Endodermal cell (in vitro differentiated cells): ENCODE measurements around the gene STX11. TPM values are rescaled to one million over a fixed set of nuclear protein-coding genes. Genes with fewer than 3 reads are reported as not detected.

Source experiments
- DNase-seq: peaks from one replicate; pipeline ENCODE4 v3.0.0-alpha.2; 2017
- H3K27ac ChIP-seq: 2 replicates; pipeline ENCODE4 v1.5.1; 2013; ENCODE audit warnings: mild to moderate bottlenecking, low read depth, low read length, moderate library complexity
- H3K27me3 ChIP-seq: 2 replicates; pipeline ENCODE4 v1.6.1; 2013; ENCODE audit warnings: mild to moderate bottlenecking, low read length, moderate library complexity; ENCODE audit not compliant: insufficient read depth, control insufficient read depth, poor library complexity, severe bottlenecking
- H3K36me3 ChIP-seq: 2 replicates; pipeline ENCODE4 v1.7.0; 2013; ENCODE audit warnings: mild to moderate bottlenecking, low read length, moderate library complexity; ENCODE audit not compliant: control insufficient read depth, insufficient read depth
- H3K4me1 ChIP-seq: one replicate; pipeline ENCODE4 v1.7.0; 2013; ENCODE audit warnings: low read length; ENCODE audit not compliant: control insufficient read depth, insufficient read depth
- H3K4me3 ChIP-seq: 2 replicates; pipeline ENCODE4 v1.5.1; 2013; ENCODE audit warnings: mild to moderate bottlenecking, low read length, moderate library complexity
- H3K9ac ChIP-seq: 2 replicates; pipeline ENCODE4 v1.6.1; 2013; ENCODE audit warnings: mild to moderate bottlenecking, low read length, moderate library complexity; ENCODE audit not compliant: poor library complexity, severe bottlenecking; ENCODE audit errors: extremely low read depth
- H3K9me3 ChIP-seq: 2 replicates; pipeline ENCODE4 v1.6.1; 2013; ENCODE audit warnings: mild to moderate bottlenecking, low read length, moderate library complexity; ENCODE audit not compliant: control insufficient read depth
- H3K27ac Mint-ChIP-seq: 2 replicates; pipeline ENCODE4 v1.8.0; 2020; ENCODE audit warnings: mixed read lengths
- H3K27me3 Mint-ChIP-seq: 2 replicates; pipeline ENCODE4 v1.8.0; 2021; ENCODE audit warnings: mild to moderate bottlenecking, mixed read lengths; ENCODE audit not compliant: insufficient read depth
- H3K36me3 Mint-ChIP-seq: 2 replicates; pipeline ENCODE4 v1.8.0; 2020; ENCODE audit warnings: low read depth, mixed read lengths
- H3K4me1 Mint-ChIP-seq: 2 replicates; pipeline ENCODE4 v1.8.0; 2020; ENCODE audit warnings: mixed read lengths
- H3K4me3 Mint-ChIP-seq: 2 replicates; pipeline ENCODE4 v1.8.0; 2020; ENCODE audit warnings: mild to moderate bottlenecking, moderate library complexity, mixed read lengths
- H3K9me3 Mint-ChIP-seq: 2 replicates; pipeline ENCODE4 v1.8.0; 2020; ENCODE audit warnings: mild to moderate bottlenecking, mixed read lengths
- WGBS, 2 experiments: methylation state at CpG; one replicate each; pipeline versions ENCODE4 v1.1.5 to v1.1.7; 2013; ENCODE audit warnings: missing lambda C conversion rate in 2 of 2, mixed read lengths in 1 of 2; ENCODE audit not compliant: insufficient coverage in 1 of 2, insufficient read length in 1 of 2; 5-methylcytosine and 5-hydroxymethylcytosine counted together
- total RNA-seq, 2 donors: library from RNA; stranded (reverse); fragmentation: NEBNext Ultra II Directional in 1 of 2; extraction: Animal tissue kit (Norgen Biotek cat#: 25700) in 1 of 2; gene quantifications; 2 replicates in 1 of 2; 3 replicates in 1 of 2; pipeline ENCODE4 v1.2.1, GENCODE V29; 2021
- TF ChIP-seq, protein P1 (sequence below): fragments of 200-600 bp; sonication (generic); conservative IDR thresholded peaks from 2 replicates; pipeline ENCODE4 v1.5.0; 2021; ENCODE audit warnings: antibody characterized with exemption, mild to moderate bottlenecking

STX11 gene
- total RNA-seq, 2 donors from 2014 or later, result 0.29 TPM; not detected in 1

DNA sequence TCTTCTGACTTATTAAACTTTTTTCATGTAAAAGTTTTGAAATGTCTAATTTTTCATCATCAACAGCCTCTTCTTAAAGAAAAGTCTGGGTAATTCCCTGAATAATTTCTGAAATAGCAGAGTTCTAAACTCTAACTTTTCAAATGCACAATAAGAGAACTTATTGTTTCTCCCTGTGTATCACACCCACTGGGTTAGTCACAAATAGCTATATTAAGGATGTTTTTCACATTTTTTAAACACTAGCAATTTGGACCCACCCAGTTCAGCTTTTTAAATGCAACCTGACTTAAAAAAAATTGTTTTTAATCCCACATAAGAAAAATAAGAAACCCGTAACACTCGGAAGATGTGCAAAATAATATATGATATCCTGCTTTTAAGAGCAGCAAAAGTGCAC lies 73.4 kb downstream of the STX11 start:
- WGBS, 2 experiments, result 100% methylated on average over 2 of the region's 2 CpGs; no CpG with 5 or more reads in 1 of the 2 experiments
- Histone ChIP-seq H3K27ac (no peak overlapping the region), H3K4me3 (no peak overlapping the region), H3K36me3 (no peaks in the 10 kb centered on the region), H3K27me3 (no peaks in the 10 kb centered on the region), H3K9ac (no peak overlapping the region), H3K9me3 (no peaks in the 10 kb centered on the region), H3K4me1 (no peaks in the 10 kb centered on the region)
- H3K27ac Mint-ChIP-seq, result no peak overlapping the region
- DNase-seq, result no peak
- no peak overlapping the region for H3K4me3 Mint-ChIP-seq
- no peaks in the 10 kb centered on the region for H3K4me1 Mint-ChIP-seq
- peaks cover under 1% of the 10 kb centered on the region for H3K9me3 Mint-ChIP-seq
- no peaks in the 10 kb centered on the region for H3K36me3 Mint-ChIP-seq
- no peaks in the 10 kb centered on the region for H3K27me3 Mint-ChIP-seq
- TF ChIP-seq, protein P1, sequence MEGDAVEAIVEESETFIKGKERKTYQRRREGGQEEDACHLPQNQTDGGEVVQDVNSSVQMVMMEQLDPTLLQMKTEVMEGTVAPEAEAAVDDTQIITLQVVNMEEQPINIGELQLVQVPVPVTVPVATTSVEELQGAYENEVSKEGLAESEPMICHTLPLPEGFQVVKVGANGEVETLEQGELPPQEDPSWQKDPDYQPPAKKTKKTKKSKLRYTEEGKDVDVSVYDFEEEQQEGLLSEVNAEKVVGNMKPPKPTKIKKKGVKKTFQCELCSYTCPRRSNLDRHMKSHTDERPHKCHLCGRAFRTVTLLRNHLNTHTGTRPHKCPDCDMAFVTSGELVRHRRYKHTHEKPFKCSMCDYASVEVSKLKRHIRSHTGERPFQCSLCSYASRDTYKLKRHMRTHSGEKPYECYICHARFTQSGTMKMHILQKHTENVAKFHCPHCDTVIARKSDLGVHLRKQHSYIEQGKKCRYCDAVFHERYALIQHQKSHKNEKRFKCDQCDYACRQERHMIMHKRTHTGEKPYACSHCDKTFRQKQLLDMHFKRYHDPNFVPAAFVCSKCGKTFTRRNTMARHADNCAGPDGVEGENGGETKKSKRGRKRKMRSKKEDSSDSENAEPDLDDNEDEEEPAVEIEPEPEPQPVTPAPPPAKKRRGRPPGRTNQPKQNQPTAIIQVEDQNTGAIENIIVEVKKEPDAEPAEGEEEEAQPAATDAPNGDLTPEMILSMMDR, result no peak

DNA sequence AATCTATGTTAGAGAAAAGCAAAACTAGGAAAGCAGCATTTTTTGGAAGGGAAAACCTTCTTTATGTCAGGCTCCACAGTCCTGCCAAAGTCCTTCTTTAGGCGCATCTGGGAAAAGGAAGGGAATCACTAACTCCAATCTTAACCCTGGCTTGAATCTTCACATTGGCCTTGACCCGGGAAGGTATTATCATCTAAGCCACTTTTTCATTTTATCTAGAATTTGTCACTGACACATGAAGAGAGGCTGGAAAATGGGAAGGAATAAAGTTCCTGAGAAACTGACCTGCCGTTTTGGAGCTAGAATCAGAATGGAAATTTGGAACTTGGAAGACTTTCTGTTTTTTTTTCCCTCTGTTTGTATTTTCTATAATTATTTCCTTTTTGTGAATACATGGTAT lies 81.4 kb downstream of the STX11 start:
- Mint-ChIP-seq H3K4me3 (no peak overlapping the region), H3K27ac (no peak overlapping the region), H3K27me3 (no peaks in the 10 kb centered on the region), H3K36me3 (no peaks in the 10 kb centered on the region), H3K9me3 (peaks cover 7% of the 10 kb centered on the region), H3K4me1 (no peaks in the 10 kb centered on the region)
- no peaks in the 10 kb centered on the region for H3K36me3 ChIP-seq
- no peak for DNase-seq
- no peaks in the 10 kb centered on the region for H3K4me1 ChIP-seq
- H3K27ac ChIP-seq, result no peak overlapping the region
- no peak overlapping the region for H3K4me3 ChIP-seq
- WGBS, 2 experiments, result 95 to 100% methylated on average over 2 to 3 of the region's 3 CpGs
- TF ChIP-seq, protein P1, result no peak
- no peak overlapping the region for H3K9ac ChIP-seq
- H3K27me3 ChIP-seq, result no peaks in the 10 kb centered on the region
- H3K9me3 ChIP-seq, result peaks cover 9% of the 10 kb centered on the region

DNA sequence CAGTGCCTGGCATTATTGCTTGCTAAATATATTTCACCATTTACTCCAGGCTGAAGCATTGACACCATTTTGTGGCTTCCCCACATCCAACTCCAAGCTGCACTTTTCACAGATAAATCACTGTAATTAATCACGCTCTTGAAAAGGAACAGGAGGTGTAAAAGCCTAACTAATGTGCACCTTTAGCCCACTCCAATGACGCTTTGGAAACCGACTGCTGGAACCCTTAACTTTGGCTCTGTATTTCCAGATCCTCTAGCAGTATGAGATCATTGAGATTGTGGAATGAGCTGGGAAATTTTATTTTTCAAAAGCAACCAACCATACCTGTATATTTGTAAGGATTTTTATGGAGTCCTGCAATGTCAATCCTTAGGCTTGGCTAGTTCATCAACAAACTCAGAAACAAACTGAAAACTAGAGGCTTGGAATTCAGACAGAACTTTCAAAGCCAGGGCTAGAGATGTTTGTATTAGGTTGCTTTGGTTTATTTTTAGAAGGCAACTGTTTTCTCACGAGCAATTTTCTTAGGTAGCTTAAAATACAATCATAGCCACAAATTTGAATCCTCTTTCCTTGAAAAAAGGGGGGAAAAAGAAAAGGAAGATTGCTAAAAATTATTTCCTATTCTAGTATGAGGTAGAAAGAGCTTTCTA lies 82.0 kb downstream of the STX11 start:
- H3K36me3 ChIP-seq, result no peaks in the 10 kb centered on the region
- H3K9ac ChIP-seq, result no peak overlapping the region
- no peak overlapping the region for H3K4me3 ChIP-seq
- Mint-ChIP-seq H3K36me3 (no peaks in the 10 kb centered on the region), H3K4me1 (no peaks in the 10 kb centered on the region), H3K27me3 (no peaks in the 10 kb centered on the region), H3K27ac (no peak overlapping the region), H3K4me3 (no peak overlapping the region), H3K9me3 (peaks cover 7% of the 10 kb centered on the region)
- TF ChIP-seq, protein P1, result no peak
- no peak overlapping the region for H3K27ac ChIP-seq
- WGBS, 2 experiments, result 87% methylated on average over 3 of the region's 4 CpGs; no CpG with 5 or more reads in 1 of the 2 experiments
- no peaks in the 10 kb centered on the region for H3K27me3 ChIP-seq
- peaks cover 9% of the 10 kb centered on the region for H3K9me3 ChIP-seq
- no peaks in the 10 kb centered on the region for H3K4me1 ChIP-seq
- DNase-seq, result no peak
